HG02759 (cell line): ENCODE measurements around the gene MYO5A.
"Not testable (repeated sequence)": the region's sequence is repeated elsewhere in the genome, so short reads cannot be mapped to it uniquely, and the experiment has no call there.

Experiments
- ATAC-seq: cut with Tn5 transposase; IDR thresholded peaks from one replicate; pipeline ENCODE4 v1.9.1; 2021; ENCODE audit warnings: mild to moderate bottlenecking, moderate library complexity; ENCODE audit not compliant: unreplicated experiment

The MYO5A gene

GRCh38 chr15:52528564-52529340, at the start of gene MYO5A:
Gene MYO5A, minus strand, starts transcription at chr15:52528880. Its CDS starts 74 bp downstream, at chr15:52528806.
- peak; percentile 84 for ATAC-seq

DNA sequence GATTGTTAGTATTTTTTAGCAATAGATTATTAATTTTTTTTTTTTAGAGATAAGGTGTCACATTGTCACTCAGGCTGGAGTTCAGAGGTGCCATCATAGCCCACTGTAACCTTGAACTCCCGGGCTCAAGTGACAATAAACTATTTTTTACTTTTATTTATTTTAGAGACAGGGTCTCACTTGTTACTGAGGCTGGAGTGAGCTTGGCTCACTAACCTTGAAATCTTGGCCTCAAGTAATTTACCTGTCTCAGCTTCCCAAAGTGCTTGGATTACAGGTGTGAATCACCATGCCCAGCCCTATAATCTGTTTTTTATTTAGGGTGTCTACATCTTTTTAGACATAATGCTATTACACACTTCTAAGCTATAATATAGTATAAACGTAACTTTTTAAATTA, 48.0 kb upstream of the MYO5A start:
- no peak for ATAC-seq

DNA sequence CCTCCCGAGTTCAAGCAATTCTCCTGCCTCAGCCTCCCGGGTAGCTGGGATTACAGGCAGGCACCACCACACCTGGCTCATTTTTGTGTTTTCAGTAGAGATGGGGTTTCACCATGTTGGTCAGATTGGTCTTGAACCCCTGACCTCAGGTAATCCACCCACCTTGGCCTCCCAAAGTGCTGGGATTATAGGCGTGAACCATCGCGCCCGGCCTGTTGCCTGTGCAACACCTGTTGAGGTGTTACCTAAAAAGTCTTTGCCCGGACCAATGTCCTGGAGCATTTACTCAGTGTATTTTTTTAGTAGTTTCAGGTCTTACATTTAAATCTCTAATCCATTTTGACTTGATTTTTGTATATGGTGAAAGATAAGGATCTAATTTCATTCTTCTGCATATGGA, 46.9 kb upstream of the MYO5A start:
- not testable (repeated sequence) for ATAC-seq

DNA sequence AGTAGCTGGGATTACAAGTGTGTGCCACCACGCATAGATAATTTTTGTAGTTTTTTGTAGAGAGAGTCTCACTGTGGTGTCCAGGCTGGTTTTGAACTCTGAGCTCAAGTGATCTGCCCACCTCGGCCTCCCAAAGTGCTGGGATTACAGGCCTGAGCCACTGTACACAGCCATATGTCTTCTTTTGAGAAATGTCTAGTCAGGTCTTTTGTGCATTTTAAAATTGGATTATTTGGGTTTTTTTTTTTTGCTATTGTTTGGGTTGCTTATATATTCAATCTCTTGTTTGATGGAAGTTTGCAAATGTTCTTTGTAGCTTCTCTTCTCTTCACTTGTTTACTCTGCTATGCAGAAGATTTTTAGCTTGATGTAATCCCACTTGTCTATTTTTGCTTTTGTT, 46.4 kb upstream of the MYO5A start:
- no peak for ATAC-seq

GRCh38 chr15:52574623-52575022, 45.9 kb upstream of the MYO5A start:
- not testable (repeated sequence) for ATAC-seq

- peak; percentile 81 for ATAC-seq
Observed at GRCh38 chr15:52568601-52569585, 40.2 kb upstream of the MYO5A start, which contains the start of gene ARPP19. Gene ARPP19, minus strand, starts transcription at chr15:52569030. Its CDS starts 138 bp downstream, at chr15:52568892.

- ATAC-seq: peak; percentile 18
Observed at GRCh38 chr15:52567871-52568600, 39.4 kb upstream of the MYO5A start.

DNA sequence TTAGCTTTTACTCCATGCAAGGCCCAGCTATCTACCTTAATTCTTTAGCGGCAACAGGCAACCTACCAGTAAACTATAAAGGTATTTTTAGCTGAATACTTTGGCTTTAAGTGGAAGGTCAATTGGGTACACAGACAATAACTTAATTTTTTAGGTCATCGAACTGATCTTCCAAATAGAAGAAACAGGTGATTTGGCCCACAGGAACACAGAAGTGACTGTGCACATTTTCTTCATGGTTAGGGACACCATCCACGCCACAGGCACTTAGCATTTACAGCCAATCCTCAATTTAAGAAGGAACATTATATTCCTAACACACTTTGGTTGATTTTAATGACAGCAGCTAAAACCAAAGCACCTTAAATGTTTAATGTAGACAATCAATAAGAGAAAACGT, 38.2 kb upstream of the MYO5A start:
- no peak for ATAC-seq

GRCh38 chr15:52565417-52566358, 37.0 kb upstream of the MYO5A start:
- peak; percentile 29 for ATAC-seq

- no peak for ATAC-seq
Observed at GRCh38 chr15:52563501-52564060, 34.9 kb upstream of the MYO5A start.

- no peak for ATAC-seq
Observed at GRCh38 chr15:52559575-52559974, 30.9 kb upstream of the MYO5A start.

- ATAC-seq: no peak
Observed at GRCh38 chr15:52559022-52559421, 30.3 kb upstream of the MYO5A start.

DNA sequence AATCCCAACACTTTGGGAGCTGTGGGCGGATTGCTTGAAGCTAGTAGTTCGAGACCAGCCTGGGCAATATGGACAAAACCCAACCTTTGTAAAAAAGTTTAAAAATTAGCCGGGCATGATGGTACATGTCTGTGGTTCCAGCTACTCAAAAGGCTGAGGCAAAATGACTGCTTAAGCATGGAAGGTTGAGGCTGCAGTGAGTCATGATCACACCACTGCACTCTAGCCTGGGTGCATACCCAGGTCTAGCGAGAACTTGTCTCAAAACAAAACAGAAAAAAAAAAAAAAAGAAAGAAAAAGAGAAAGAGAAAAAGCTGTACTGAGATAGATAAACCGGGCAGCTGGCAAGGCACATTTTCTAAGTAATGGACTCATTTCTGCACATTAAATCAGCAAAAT, 29.5 kb upstream of the MYO5A start:
- peak; percentile 93 for ATAC-seq

- no peak for ATAC-seq
Observed at GRCh38 chr15:52557274-52557641, 28.6 kb upstream of the MYO5A start.

GRCh38 chr15:52556524-52557273, 28.0 kb upstream of the MYO5A start:
- ATAC-seq: no peak

DNA sequence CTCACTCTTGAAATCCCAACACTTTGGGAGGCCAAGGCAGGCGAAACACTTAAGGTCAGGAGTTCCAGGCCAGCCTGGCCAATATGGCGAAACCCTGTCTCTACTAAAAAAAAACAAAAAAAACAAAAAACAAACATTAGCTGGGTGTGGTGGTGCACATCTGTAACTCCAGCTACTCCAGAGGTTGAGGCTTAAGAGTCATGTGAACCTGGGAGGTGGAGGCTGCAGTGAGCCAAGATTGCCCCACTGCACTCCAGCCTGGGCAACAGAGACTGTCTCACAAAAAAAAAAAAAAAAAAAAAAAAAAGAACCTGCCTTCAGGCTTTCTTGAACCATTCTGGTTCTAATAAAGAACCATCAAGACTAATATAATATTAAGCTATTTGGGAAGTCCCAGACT, 23.6 kb upstream of the MYO5A start:
- no peak for ATAC-seq

DNA sequence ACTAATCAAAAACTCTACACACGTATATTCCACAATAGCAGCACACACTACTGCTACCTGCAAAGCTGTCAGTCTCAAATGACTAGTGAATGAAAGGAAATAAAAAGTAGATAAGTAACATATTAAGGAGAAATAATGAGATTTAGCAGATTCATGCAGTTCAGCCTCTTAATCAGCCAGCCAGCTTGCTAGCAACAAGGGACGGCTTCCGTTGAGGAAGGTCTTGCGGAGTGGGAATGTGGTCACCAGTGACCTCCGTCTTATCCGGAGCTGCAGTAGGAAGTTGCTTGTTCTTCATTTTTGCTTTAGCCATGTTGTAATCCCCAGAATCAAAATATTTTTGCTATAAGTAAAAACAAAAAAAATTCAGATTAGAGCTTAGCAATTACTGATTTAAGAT, 23.1 kb upstream of the MYO5A start:
- no peak for ATAC-seq

GRCh38 chr15:52551186-52551585, 22.5 kb upstream of the MYO5A start:
- not testable (repeated sequence) for ATAC-seq
